HG03342 (cell line): ENCODE measurements around the gene MMP13.

Source experiments
- ATAC-seq: cut with Tn5 transposase; IDR thresholded peaks from one replicate; pipeline ENCODE4 v1.9.1; 2021; ENCODE audit warnings: mild to moderate bottlenecking, moderate library complexity; ENCODE audit not compliant: unreplicated experiment

Gene MMP13

GRCh38 chr11:102936864-102937509, 18.5 kb downstream of the MMP13 start:
- no peak for ATAC-seq

GRCh38 chr11:102935514-102935913, 20.0 kb downstream of the MMP13 start:
- no peak for ATAC-seq

- no peak for ATAC-seq
Measured at GRCh38 chr11:102934735-102935134, 20.8 kb downstream of the MMP13 start.

GRCh38 chr11:102933627-102934026, 21.9 kb downstream of the MMP13 start:
- ATAC-seq: peak; percentile 54

GRCh38 chr11:102932678-102933077, 22.9 kb downstream of the MMP13 start:
- ATAC-seq: no peak

- ATAC-seq: no peak
Measured at GRCh38 chr11:102930451-102930850, 25.1 kb downstream of the MMP13 start.

- ATAC-seq: no peak
Measured at GRCh38 chr11:102929972-102930371, 25.6 kb downstream of the MMP13 start.

GRCh38 chr11:102929166-102929565, 26.4 kb downstream of the MMP13 start:
- ATAC-seq: no peak

GRCh38 chr11:102928247-102928646, 27.3 kb downstream of the MMP13 start:
- ATAC-seq: no peak

GRCh38 chr11:102927624-102927990, 27.9 kb downstream of the MMP13 start:
- ATAC-seq: no peak

GRCh38 chr11:102926961-102927623, 28.4 kb downstream of the MMP13 start:
- no peak for ATAC-seq

- no peak for ATAC-seq
Measured at GRCh38 chr11:102926517-102926916, 29.0 kb downstream of the MMP13 start.

GRCh38 chr11:102925988-102926387, 29.5 kb downstream of the MMP13 start:
- no peak for ATAC-seq

- ATAC-seq: peak; percentile 31
Measured at GRCh38 chr11:102924851-102925380, 30.6 kb downstream of the MMP13 start.

- ATAC-seq: no peak
Measured at GRCh38 chr11:102921587-102922220, 33.8 kb downstream of the MMP13 start.

GRCh38 chr11:102920118-102920684, 35.3 kb downstream of the MMP13 start:
- peak; percentile 91 for ATAC-seq

- no peak for ATAC-seq
Measured at GRCh38 chr11:102915044-102915375, 40.5 kb downstream of the MMP13 start.

- peak; percentile 55 for ATAC-seq
Measured at GRCh38 chr11:102914238-102915043, 41.1 kb downstream of the MMP13 start.

GRCh38 chr11:102912482-102912830, 43.1 kb downstream of the MMP13 start:
- no peak for ATAC-seq

- ATAC-seq: no peak
Measured at GRCh38 chr11:102911758-102912481, 43.6 kb downstream of the MMP13 start.
